HG03135 (cell line): ENCODE data around the gene MRM1.

Experiments
- ATAC-seq: cut with Tn5 transposase; IDR thresholded peaks from one replicate; pipeline ENCODE4 v1.9.1; 2021; ENCODE audit warnings: mild to moderate bottlenecking, moderate library complexity; ENCODE audit not compliant: unreplicated experiment

MRM1 gene, protein sequence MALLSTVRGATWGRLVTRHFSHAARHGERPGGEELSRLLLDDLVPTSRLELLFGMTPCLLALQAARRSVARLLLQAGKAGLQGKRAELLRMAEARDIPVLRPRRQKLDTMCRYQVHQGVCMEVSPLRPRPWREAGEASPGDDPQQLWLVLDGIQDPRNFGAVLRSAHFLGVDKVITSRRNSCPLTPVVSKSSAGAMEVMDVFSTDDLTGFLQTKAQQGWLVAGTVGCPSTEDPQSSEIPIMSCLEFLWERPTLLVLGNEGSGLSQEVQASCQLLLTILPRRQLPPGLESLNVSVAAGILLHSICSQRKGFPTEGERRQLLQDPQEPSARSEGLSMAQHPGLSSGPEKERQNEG

DNA sequence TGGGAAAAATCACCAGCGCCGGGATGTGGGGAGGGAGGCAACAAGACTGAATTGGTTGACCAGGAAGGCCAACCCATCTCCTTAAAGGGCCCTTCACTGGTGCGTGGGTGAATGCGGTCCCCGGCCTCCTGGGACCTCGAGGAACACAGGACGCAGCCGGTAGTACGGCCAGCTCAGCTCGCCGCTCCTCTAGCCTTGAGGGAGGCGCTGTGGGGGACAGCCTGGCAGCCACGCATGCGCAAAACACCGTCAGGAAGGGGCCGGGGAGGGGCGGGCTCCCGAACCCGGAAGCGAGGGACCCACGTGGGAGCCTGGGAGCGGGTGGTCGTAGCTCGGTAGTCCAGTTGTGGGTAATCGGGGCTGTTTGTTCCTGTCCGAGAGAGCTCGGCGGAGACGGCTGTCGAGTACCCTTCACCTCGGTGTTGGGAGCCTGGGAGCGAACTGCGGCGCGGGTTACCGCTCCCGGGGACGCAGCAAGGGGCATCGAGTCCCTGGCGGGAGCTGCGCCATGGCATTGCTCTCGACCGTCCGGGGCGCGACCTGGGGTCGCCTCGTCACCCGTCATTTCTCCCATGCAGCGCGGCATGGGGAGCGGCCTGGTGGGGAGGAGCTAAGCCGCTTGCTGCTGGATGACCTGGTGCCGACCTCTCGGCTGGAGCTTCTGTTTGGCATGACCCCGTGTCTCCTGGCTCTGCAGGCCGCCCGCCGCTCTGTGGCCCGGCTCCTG is at the start of gene MRM1:
TSS of gene MRM1 (plus strand) at position 281 of the 727 bp plus-strand sequence. CDS start at position 509, 228 bp downstream.
- peak; percentile 75 for ATAC-seq

DNA sequence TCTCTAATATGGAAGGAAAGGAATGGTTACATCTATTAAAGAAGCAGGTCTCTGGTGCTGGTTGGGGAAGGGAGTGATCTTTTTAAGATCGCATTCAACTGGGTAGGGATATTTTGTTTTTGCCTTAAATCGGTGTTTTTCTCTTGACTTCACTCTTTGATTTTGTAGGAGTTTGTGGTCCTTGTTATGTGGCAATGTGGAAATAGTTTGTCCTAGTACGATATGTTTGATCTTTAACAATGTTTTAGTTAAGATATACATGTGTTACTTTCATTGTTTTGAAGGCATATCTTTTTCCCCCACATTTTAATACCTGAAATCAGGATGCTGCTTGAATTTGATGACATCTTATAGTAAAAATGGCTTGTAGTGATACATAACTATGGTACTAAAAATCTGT is 47.9 kb upstream of the MRM1 start:
- ATAC-seq = no peak

DNA sequence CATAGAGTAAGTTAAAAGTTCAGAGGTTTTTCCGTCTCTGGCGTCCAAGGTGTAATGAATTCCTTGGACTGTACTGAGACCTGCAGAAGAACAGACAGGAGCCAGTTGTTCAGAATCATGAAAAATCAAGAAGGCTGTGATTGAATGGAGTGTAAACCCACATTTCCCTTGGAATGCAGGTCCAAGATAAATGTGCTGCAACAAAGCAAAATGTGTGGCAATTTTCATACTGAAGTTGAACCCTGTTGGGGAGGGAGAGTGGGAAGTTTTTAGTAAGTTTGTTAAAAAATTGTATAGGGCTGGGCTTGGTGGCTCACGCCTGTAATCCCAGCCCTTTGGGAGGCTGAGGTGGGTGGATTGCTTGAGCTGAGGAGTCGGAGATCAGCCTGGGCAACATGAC is 35.3 kb upstream of the MRM1 start:
- ATAC-seq = no peak

DNA sequence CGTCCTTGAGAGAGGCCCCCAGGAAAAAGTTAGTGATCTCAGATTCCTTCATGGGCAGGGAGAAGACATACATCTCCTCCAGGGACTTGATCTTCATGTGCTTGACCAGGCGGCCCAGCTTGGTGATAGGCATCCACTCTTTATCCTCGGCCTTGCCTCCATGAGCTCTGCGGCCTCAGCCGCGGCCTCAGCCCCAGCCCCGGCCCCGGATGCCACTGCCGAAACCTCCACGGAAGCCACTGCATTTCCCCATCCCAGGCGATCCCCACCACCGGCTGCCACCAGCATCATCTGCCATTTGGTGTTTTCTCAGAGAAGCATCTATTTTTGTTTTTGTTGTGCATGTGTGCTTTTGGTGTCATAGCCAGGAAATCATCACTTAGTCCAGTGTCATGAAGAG is 26.4 kb upstream of the MRM1 start:
- ATAC-seq = no peak

DNA sequence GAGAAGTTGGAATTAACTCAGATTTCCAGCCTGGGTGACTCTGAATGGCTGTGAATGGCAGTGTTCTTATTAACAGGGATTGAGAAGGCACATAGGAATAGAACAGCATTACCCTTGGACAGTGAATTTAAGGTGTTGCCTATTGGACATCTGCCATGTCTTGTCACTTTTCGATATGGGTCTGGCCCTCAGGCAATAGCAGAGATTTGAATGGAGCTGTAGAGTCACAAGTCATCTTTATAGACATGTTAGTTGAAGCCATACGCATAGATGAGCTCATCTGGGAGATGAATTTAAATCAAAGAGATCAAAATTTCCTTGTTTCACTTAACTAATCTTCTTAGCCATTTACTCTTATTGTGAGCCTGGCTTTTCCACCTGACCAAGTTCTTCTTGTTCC is 24.6 kb upstream of the MRM1 start:
- ATAC-seq = no peak

DNA sequence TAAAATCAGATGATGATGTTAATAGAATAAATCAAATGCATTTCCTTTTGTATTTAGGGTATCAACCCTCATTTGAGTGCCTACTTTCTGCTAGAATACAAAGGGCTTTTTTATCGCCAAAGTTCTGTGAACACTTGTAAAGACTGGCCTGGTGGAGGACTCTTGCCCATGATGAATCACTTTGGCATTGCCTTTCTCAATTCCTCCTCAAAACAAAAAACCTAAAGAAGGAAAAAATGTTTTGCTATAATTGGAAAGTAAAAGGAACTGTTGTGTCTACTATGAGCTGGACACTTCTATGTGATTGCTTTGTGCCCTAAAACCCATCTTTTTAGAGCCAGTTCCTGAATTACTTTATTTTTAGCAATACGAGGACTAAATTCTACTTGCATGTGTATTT is 22.7 kb upstream of the MRM1 start:
- no peak for ATAC-seq

DNA sequence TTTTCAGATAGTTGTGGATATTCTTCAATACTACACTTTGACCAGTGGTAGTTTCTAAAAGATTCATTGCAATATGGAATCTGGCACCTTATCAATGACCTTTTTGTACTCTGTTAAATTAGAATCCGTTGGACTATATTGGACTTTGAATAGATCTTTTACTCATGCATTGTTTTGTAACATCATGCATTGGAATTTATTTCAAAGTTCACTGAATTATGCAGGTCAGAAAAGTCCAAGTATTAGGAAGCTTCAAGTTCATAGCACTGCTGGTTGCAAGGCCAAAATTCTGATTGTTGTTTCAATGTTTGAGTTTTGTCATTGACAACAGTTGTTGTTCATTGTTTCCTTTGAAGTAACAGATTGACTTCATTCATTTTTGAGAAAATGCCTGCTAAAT is 17.6 kb upstream of the MRM1 start:
- ATAC-seq = no peak

DNA sequence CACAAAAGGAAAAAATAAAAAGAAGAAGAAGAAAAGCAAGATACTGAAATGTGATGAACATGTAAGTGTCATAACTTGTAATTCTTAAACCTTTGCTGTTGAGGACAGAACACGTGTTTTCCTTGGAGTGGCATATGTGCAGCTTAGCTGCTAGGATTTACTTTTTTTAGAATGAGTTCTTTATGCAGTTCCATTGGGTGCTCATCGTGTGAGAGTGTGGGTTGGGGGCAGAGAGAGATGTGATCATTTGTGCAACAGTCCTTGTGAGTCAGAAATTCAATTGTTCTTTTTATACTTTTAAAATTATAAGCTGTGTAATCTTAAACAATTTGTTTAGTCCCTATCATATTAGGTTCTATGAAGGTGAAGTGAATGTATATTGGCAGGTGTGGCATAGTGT is 15.2 kb upstream of the MRM1 start:
- ATAC-seq = no peak

DNA sequence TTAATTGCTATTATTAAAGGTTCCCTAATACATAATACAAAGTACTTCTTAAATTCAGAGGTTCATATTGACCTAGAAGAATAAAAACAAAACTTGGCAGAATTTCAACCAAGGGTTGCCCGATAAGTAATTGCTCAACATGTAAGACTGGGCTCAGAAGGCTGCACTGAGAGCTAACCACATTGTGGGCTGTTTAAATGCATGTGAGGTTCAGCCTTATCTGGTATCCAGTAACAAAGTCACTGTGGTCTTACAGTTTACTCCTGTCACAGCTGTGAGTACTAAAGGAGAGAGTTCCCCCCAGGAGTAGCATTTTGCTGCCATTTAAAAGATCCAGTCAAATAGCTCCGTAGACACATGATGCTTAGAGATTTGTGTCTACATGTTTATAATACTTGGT is 11.3 kb upstream of the MRM1 start:
- no peak for ATAC-seq

DNA sequence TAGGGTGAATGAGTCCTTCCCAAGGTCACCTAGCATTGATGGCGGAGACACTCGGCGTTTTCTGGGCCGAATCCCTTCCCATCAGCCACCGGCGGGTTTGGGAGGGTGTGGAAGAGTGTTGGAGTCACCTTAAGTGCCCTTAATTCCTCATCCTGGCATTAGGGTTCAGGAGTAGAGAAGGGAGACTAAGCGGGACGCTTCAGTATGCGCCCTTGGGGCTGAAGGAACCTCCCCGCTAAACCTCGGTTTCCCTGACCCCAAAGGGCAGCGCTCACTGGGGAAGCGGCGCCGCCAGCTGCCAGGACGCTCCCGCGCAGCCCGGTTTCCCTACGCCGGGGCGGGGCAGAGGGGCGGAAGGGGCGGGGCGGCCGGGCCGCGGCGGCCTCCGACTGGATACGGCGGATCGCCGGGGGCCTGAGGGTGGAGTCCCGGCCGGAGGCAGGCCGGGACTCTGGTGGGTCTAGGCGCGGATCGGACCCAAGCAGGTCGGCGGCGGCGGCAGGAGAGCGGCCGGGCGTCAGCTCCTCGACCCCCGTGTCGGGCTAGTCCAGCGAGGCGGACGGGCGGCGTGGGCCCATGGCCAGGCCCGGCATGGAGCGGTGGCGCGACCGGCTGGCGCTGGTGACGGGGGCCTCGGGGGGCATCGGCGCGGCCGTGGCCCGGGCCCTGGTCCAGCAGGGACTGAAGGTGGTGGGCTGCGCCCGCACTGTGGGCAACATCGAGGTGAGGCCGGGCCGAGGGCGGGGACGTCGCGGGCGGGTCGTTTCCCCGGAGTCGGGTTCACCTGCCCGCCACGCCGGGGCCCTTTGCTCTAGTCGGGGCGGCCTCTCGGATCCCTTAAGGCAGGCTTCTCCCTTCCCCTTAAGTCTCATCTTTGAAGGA is 9.7 kb upstream of the MRM1 start, which contains the start of gene DHRS11:
TSS of gene DHRS11 (plus strand) at position 446 of the 882 bp plus-strand sequence. CDS start at position 577, 131 bp downstream.
- ATAC-seq = peak; percentile 76

DNA sequence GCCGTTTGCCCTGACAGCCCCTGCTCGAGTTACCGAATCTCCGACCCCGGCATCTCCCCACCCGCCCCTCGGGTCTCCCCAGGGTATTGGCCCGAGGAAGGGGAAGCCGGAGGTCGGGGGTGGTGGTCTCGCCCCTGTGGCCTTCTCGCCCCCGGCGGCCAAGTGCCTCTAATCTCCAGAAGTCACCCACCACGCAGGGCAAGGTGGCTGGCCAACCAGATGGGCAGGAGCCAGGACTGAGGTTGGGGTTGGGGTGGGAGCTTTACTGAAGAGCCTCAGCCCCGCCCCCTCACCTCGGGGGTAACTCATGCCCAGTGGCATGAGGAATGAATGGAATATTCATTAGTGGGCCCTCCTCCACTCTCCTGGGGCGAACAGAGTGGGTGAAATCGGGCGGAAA is 9.1 kb upstream of the MRM1 start:
- ATAC-seq = no peak

DNA sequence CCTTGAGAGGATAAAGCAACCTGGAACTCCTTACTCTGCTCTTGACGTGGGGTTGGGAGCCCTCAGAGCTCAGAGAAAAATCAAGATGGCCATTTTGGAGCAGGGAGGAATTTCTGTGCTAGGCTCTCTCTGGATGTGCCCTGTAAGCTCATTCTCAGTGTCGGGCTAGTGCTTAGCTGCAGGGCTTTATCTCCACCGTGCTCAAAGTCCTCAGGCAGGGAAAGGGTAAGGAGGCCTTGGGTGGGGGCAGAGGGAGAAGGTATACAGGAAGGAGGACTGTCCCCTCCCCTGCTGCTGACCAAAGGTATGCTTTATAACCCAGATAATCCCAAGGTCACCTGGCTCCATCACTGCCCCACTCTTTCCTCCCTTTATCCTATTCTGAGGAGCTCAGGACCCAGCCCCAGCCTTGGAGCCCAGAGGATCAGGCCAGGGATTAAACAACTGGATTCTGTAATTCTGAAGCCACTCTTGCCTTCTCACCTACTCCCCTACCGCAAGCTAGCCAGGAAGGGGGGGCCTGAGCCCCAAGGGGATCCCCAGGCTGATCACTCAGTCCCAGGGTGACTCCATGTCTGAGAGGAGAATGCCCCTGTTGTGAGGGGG is 8.6 kb upstream of the MRM1 start:
- ATAC-seq = no peak

DNA sequence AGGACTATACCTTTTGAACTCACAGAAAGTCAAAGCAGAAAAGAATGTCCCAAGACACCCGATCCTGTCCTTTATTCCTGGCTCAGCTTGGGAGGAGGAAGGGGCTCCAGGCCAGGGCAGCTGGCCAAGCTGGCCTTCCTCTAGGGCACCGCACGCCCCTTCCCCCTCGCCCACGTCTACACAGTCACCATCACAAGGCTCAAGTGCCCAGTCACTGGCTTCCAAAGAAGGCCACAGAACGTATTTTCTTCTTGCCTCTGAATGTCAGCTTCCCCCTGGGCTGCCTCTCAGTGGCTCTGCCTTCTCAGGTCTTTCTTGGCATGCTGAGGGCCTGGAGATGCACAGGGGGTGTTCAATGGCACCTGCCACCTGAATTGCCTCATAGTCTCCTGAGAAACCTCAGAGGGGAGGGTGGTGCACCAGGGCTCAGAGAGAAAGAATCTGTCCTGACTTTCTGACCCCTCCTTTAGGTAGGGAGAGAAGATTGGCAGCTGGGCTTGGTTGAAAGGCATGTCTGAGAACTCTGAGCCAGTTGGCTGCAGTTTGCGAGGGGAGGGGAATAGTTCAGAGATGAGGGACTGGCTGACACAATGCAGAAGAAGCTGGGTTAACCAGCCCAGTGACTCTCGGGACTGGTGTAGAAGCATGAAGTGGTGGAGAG is 7.6 kb upstream of the MRM1 start:
- ATAC-seq = no peak

DNA sequence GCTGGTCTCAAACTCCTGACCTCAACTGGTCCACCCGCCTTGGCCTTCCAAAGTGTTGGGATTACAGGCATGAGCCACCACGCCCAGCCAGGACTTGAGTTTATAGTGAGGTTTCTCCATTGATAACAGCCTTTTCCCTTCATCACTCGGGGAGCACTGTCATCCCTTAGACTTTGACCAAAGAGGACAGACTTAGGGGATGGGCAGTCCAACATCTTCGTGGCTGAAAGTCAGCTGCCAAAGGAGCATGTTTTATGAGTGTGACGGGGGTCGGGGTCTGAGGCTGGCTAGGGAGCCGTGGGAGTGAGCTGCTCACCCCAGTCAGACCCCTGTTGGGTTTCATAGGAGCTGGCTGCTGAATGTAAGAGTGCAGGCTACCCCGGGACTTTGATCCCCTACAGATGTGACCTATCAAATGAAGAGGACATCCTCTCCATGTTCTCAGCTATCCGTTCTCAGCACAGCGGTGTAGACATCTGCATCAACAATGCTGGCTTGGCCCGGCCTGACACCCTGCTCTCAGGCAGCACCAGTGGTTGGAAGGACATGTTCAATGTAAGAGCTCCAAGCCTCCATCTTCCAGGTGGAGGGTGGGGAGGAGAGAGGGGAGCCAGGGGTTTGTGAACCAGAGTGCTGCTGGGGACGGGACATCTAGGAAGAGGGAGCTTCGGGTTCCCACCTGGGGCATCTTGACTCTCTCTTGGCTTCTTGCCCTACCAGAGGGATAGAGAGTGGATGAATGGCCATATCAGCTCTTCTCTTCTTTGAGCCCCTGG is 6.6 kb upstream of the MRM1 start:
- ATAC-seq = no peak

DNA sequence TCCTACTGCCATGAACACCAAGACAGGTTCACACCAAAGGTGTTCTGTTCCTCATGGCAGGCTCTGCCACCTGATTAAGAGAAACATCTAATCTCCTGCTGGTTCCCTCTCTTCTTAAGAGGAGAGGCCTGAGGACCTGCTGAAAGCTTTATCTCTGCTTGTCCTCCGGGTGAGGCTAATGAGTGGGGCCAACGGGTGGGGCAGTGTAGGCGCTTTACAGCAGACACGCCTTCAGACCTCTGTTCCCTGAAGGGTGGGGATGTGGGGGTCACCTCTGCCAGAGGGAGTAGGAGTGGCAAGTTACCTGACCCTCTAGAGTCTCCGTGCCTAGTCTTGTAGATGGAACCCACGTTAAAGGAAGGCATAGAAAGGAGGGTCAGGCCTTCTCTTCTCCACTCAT is 4.2 kb upstream of the MRM1 start:
- ATAC-seq = no peak

DNA sequence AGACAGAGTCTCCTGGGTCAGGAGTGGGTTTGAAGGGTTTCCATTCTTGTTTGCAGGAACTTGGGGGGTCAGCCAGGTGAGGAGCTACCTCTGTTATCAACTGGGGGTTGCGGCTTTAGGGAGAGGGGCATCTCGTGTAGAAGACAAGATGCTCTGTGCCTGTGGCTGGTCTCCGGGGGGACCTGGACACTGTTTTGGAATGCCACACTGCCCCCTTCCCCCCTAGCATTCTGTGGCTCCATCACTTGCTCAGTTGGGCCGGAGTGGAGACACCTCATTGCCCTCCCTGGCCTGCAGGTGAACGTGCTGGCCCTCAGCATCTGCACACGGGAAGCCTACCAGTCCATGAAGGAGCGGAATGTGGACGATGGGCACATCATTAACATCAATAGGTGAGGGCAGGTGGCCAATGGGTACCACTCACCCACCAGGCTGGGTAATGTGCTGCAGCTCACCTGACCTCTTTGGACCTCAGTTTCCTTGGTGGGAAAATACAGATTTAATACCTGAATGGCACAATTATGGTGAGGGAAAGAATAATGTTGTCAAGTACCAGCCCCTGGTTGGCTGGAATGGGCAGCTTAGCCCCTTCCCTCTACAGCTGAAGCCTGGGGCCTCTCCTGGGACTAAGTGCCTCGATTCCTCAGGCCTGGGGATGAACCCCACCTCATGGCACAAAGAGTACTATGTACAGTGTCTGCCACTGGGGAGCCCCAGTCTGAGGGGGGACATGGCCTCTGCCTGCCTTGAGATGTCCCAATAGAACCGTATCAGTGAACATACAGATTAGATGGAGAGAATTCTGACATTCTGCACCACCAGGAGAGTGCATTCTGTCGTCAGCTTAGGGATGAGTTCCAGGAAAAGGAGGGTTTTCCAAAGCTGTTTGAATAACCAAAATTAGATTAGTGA is 3.3 kb upstream of the MRM1 start:
- no peak for ATAC-seq

DNA sequence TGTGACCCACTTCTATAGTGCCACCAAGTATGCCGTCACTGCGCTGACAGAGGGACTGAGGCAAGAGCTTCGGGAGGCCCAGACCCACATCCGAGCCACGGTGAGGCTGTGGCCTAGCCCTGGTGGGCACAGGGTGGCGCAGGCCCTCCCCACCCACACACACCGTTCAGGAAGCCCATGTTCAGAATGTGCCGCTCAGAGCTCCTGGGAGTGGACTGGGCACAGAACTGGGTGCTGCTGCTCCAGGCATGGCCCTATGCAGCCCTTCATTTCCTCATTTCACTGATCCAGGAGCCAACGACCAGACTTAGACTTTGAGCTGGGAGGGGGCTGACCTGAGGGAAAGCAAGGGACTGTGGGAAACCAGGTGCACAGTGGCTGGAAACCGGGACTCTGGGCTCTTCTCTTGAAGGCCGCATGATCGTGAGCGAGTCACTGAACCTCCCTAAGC is 2.4 kb upstream of the MRM1 start:
- ATAC-seq = no peak

DNA sequence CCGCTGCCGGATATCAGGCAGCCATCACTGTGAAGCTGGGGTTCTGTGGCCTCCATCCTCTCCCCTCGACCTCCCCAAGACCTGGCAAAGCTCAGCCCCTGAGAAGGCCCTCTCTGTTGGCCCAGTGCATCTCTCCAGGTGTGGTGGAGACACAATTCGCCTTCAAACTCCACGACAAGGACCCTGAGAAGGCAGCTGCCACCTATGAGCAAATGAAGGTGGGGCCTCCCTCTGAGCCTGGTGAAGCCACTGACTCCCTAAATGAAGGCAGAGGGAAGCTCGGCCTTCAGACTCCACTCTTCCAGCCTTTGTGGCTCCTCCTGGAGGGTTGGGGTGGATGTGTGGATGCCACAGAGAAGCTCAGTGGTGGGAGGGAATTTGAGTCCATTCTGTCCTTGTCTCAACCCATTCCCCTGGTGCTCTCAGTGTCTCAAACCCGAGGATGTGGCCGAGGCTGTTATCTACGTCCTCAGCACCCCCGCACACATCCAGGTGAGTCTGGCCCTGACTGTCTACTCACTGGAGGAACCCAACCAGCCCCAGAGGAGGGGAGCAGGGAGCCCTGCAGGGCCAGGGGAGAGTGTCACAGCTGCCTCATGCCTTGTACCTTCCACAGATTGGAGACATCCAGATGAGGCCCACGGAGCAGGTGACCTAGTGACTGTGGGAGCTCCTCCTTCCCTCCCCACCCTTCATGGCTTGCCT is 1.7 kb upstream of the MRM1 start:
- ATAC-seq = no peak
